Keratinocyte (primary cell): Measurements from ENCODE around the gene MAD1L1.

Experiments used
- CTCF ChIP-seq, 3 experiments: IDR thresholded peaks in 1 of 3; conservative IDR thresholded peaks in 1 of 3; optimal IDR thresholded peaks in 1 of 3; 2 replicates in 2 of 3; 3 replicates in 1 of 3; pipeline versions ENCODE3 to v1.5.1; 2011; ENCODE audit warnings: low read length in 3 of 3, mild to moderate bottlenecking in 3 of 3, moderate library complexity in 2 of 3, control low read depth in 1 of 3, inconsistent platforms in 1 of 3; ENCODE audit not compliant: insufficient read depth in 2 of 3; ENCODE audit errors: extremely low read depth in 1 of 3
- EZH2 ChIP-seq: IDR thresholded peaks from one replicate; pipeline ENCODE4 v1.6.1; 2012; ENCODE audit warnings: inconsistent platforms, mild to moderate bottlenecking, low read length, moderate library complexity

GRCh38 chr7:1893036-1893435, 339.7 kb downstream of the MAD1L1 start:
- no peak for TF ChIP-seq CTCF (optimal IDR thresholded peaks at IDR 0.05 in 1 of 3, IDR thresholded peaks at IDR 0.05 in 1 of 3, conservative IDR thresholded peaks at IDR 0.05 in 1 of 3; ENCODE audit: extremely low read depth in 1 of 3, insufficient read depth in 2 of 3, low read length in 3 of 3)
- no peak for TF ChIP-seq EZH2
